ENCODE data around the gene GSTM1.
"Not testable (repeated sequence)": the region's sequence is repeated elsewhere in the genome, so short reads cannot be mapped to it uniquely, and the experiment has no call there.

GRCh38 chr1:109694400-109694799, 6.8 kb downstream of the GSTM1 start:
- TF ChIP-seq POLR2A, CTCF (IDR thresholded peaks at IDR 0.05): not testable (repeated sequence)
